HEK293T (cell line): ENCODE data around the gene FKBP2.
A peak's percentile ranks its signal among the peaks of the same experiment; 100 is the strongest.

Experiments used
- ARNT ChIP-seq: fragments of 450-650 bp; IDR thresholded peaks from 2 replicates; pipeline ENCODE4 v1.6.1; 2017; ENCODE audit warnings: mild to moderate bottlenecking
- BHLHE40 ChIP-seq: fragments of 450-650 bp; IDR thresholded peaks from 2 replicates; pipeline ENCODE4 v1.6.1; 2016; ENCODE audit warnings: mild to moderate bottlenecking, moderate library complexity, borderline replicate concordance
- FOXK2 ChIP-seq: fragments of 450-650 bp; IDR thresholded peaks from 2 replicates; pipeline ENCODE4 v1.6.1; 2016; ENCODE audit warnings: mild to moderate bottlenecking
- HDGF ChIP-seq: fragments of 450-650 bp; IDR thresholded peaks from 2 replicates; pipeline ENCODE4 v1.6.1; 2017; ENCODE audit warnings: antibody characterized with exemption, borderline replicate concordance
- ZNF384 ChIP-seq: fragments of 450-650 bp; IDR thresholded peaks from 2 replicates; pipeline ENCODE4 v1.6.1; 2016
- TF ChIP-seq, protein P1 (sequence below): fragments of 450-650 bp; IDR thresholded peaks from 2 replicates; pipeline ENCODE4 v1.6.1; 2016

DNA sequence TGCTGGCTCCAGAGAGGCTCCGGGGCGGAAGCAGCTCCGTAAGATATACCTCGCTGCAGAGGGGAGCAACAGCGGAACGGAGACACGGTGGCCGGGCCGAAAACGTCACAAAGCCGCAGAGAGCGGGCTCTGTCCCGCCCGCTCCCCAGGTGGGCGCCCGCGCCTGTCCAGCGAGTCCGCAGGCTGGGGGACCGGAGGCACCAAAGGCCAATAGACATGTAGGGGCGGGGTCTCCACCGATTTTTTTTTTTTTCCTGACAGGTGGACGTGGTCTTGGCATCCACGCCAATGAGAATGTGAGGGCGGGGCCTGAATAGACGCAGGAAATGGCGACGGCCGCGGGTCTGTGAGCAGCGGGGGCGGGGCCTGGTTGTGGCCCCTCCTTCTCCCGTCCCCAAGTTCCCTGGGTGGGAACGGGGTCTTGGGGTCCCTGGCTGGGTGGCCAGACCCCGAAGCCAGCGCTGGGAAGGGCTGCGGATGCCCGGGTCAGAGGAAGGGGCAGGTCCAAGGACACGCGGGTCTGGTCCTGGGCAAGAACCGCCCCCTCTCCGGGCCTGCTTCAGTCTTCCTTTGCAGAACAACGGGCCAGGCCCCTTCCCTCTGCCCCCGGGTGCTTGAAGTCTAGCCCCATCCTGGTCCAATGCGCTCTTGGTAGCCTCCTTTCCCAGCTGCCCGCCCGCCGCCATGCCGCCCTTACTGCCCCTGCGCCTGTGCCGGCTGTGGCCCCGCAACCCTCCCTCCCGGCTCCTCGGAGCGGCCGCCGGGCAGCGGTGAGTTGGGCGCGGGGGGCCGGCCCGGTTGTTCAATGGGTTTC, 10.5 kb upstream of the FKBP2 start, which contains the start of gene DNAJC4:
- TF ChIP-seq, protein P1, sequence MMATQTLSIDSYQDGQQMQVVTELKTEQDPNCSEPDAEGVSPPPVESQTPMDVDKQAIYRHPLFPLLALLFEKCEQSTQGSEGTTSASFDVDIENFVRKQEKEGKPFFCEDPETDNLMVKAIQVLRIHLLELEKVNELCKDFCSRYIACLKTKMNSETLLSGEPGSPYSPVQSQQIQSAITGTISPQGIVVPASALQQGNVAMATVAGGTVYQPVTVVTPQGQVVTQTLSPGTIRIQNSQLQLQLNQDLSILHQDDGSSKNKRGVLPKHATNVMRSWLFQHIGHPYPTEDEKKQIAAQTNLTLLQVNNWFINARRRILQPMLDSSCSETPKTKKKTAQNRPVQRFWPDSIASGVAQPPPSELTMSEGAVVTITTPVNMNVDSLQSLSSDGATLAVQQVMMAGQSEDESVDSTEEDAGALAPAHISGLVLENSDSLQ = peak; percentile 83
- TF ChIP-seq BHLHE40 (no peak), ARNT (no peak), FOXK2 (no peak), HDGF (no peak), ZNF384 (peak; percentile 96)
